ENCODE results near the gene SHPK. TPM values are rescaled to one million over a fixed set of nuclear protein-coding genes. Genes with fewer than 3 reads are reported as not detected.

The SHPK gene
- total RNA-seq, 6 experiments from 2014 or later, result 13.5 to 26.1 (median 22.8) TPM

GRCh38 chr17:3635474-3636153 is 436 bp downstream of the SHPK start:
- Histone ChIP-seq H3K36me3 (peaks cover 0 to 6% (median 0%) of the 10 kb centered on the region in 4 donors), H3K4me3 (peak overlapping the region; percentile 85 to 100 (median 98)), H3K27me3 (no peaks in the 10 kb centered on the region), H3K4me1 (peaks cover 0 to 17% (median 3%) of the 10 kb centered on the region in 4 donors), H3K9me3 (no peaks in the 10 kb centered on the region), H3K27ac (peak overlapping the region; percentile 97 to 99 (median 98))
- DNase-seq (peak; percentile 63 to 89 (median 81)), ATAC-seq (peak; percentile 31 to 58 (median 54))
- TF ChIP-seq POLR2A (IDR thresholded peaks at IDR 0.05), result no peak
- TF ChIP-seq CTCF (IDR thresholded peaks at IDR 0.05), result no peak
- intact Hi-C loops (cut with DNase I), result no loop called here
- 14% methylated on average over 15 of the region's 38 CpGs for WGBS (ENCODE audit: insufficient coverage, low coverage, low lambda C conversion rate, missing lambda C conversion rate)

DNA sequence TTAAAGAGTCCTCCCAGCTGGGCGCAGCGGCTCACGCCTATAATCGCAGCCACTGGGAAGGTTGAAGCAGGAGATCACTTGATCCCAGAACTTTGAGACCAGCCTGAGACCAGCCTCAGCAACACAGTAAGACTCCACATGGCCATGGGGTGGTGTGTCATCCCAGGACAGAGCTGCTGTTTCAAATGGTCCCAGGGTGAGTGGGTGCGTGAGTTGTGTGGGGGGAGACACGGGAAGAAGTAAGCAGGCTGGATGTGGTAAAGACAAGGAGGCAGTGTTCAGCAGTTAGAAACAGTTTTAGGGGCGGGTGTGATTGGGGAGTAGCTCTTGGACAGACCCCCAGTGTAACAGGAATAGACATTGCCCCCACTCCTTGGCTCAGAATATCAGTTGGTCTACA is 3.8 kb downstream of the SHPK start:
- H3K36me3 ChIP-seq, result peaks cover 0 to 37% (median 11%) of the 10 kb centered on the region in 4 donors
- no peak for DNase-seq
- WGBS (ENCODE audit: insufficient coverage, low coverage, low lambda C conversion rate, missing lambda C conversion rate), result 95% methylated on average over 3 of the region's 7 CpGs
- no peaks in the 10 kb centered on the region for H3K27me3 ChIP-seq
- intact Hi-C loops (cut with DNase I), result no loop called here
- no peaks in the 10 kb centered on the region for H3K9me3 ChIP-seq
- TF ChIP-seq POLR2A (IDR thresholded peaks at IDR 0.05), result no peak
- TF ChIP-seq CTCF (IDR thresholded peaks at IDR 0.05), result no peak
- H3K27ac ChIP-seq, result no peak overlapping the region
- H3K4me1 ChIP-seq, result peaks cover 0 to 10% (median 3%) of the 10 kb centered on the region in 4 donors
- H3K4me3 ChIP-seq, result no peak overlapping the region
- ATAC-seq, result no peak

- H3K9me3 ChIP-seq, result no peaks in the 10 kb centered on the region
- ATAC-seq (no peak), DNase-seq (no peak)
- WGBS (ENCODE audit: insufficient coverage, low coverage, low lambda C conversion rate, missing lambda C conversion rate), result 83% methylated on average over 10 of the region's 10 CpGs
- H3K4me3 ChIP-seq, result no peak overlapping the region
- H3K36me3 ChIP-seq, result peaks cover 0 to 50% (median 16%) of the 10 kb centered on the region in 4 donors
- intact Hi-C loops (cut with DNase I), result no loop called here
- H3K27me3 ChIP-seq, result no peaks in the 10 kb centered on the region
- H3K4me1 ChIP-seq, result peaks cover 0 to 6% (median 3%) of the 10 kb centered on the region in 4 donors
- no peak overlapping the region for H3K27ac ChIP-seq
- no peak for TF ChIP-seq POLR2A (IDR thresholded peaks at IDR 0.05)
- no peak for TF ChIP-seq CTCF (IDR thresholded peaks at IDR 0.05)
Observed at GRCh38 chr17:3630781-3631180, 5.3 kb downstream of the SHPK start.

- no peak for DNase-seq
- WGBS (ENCODE audit: insufficient coverage, low coverage, low lambda C conversion rate, missing lambda C conversion rate), result no CpG with 5 or more reads among the region's 11 CpGs
- no peaks in the 10 kb centered on the region for H3K9me3 ChIP-seq
- no peak for ATAC-seq
- no peak for TF ChIP-seq CTCF (IDR thresholded peaks at IDR 0.05)
- no peak for TF ChIP-seq POLR2A (IDR thresholded peaks at IDR 0.05)
- no peak overlapping the region for H3K27ac ChIP-seq
- no peaks in the 10 kb centered on the region for H3K4me1 ChIP-seq
- H3K27me3 ChIP-seq, result no peaks in the 10 kb centered on the region
- intact Hi-C loops (cut with DNase I), result no loop called here
- H3K4me3 ChIP-seq, result no peak overlapping the region
- peaks cover 8 to 78% (median 30%) of the 10 kb centered on the region in 4 donors for H3K36me3 ChIP-seq
Observed at GRCh38 chr17:3627769-3628167, 8.3 kb downstream of the SHPK start.
